DOHH2 (cell line): ENCODE data around the gene MYL12B.

Experiments used
- H3F3A ChIP-seq: fragments of 200-600 bp; sonication (generic), shearing (Covaris generic); 2 replicates; pipeline ENCODE4 v1.6.0; 2016; ENCODE audit warnings: antibody characterized with exemption, mild to moderate bottlenecking; ENCODE audit not compliant: control insufficient read depth, insufficient read depth
- H3K27ac ChIP-seq: fragments of 200-600 bp; sonication (generic); 2 replicates; pipeline ENCODE4 v1.5.1; 2014; ENCODE audit warnings: low read depth, mild to moderate bottlenecking, low read length, moderate library complexity
- H3K27me3 ChIP-seq: fragments of 200-600 bp; sonication (generic); 2 replicates; pipeline ENCODE4 v1.6.1; 2014; ENCODE audit warnings: mild to moderate bottlenecking, low read length, mixed read lengths; ENCODE audit not compliant: control insufficient read depth
- H3K36me3 ChIP-seq: fragments of 200-600 bp; sonication (generic); 2 replicates; pipeline ENCODE4 v1.6.1; 2014; ENCODE audit warnings: mild to moderate bottlenecking, low read length, moderate library complexity, mixed read lengths; ENCODE audit not compliant: control insufficient read depth
- H3K4me1 ChIP-seq: fragments of 200-600 bp; sonication (generic); 2 replicates; pipeline ENCODE4 v1.6.1; 2014; ENCODE audit warnings: mild to moderate bottlenecking, low read length, mixed read lengths; ENCODE audit not compliant: control insufficient read depth
- H3K4me2 ChIP-seq: fragments of 200-600 bp; sonication (generic); 2 replicates; pipeline ENCODE4 v1.6.0; 2014; ENCODE audit warnings: mild to moderate bottlenecking, low read length, moderate library complexity
- H3K4me3 ChIP-seq: fragments of 200-600 bp; sonication (generic); 2 replicates; pipeline ENCODE4 v1.5.1; 2014; ENCODE audit warnings: mild to moderate bottlenecking, low read length, mixed read lengths
- H3K79me2 ChIP-seq: fragments of 200-600 bp; sonication (generic); 2 replicates; pipeline ENCODE4 v1.6.1; 2014; ENCODE audit warnings: mild to moderate bottlenecking, low read length, mixed read lengths; ENCODE audit not compliant: control insufficient read depth
- H3K9me2 ChIP-seq: fragments of 200-600 bp; sonication (generic); replicated peaks from 2 replicates; pipeline ENCODE4 v1.6.1; 2014; ENCODE audit warnings: mild to moderate bottlenecking, low read length, mixed read lengths; ENCODE audit not compliant: control insufficient read depth
- H3K9me3 ChIP-seq: fragments of 200-600 bp; sonication (generic); 2 replicates; pipeline ENCODE4 v1.6.1; 2014; ENCODE audit warnings: antibody characterized with exemption, low read length, mixed read lengths; ENCODE audit not compliant: control insufficient read depth, insufficient read depth
- H4K20me1 ChIP-seq: fragments of 200-600 bp; sonication (generic); 2 replicates; pipeline ENCODE4 v1.6.0; 2014; ENCODE audit warnings: low read depth, mild to moderate bottlenecking, antibody characterized with exemption, low read length, moderate library complexity; ENCODE audit not compliant: control insufficient read depth, insufficient read depth
- CTCF ChIP-seq: fragments of 200-600 bp; sonication (generic); IDR thresholded peaks from one replicate; pipeline ENCODE4 v1.5.1; 2014; ENCODE audit warnings: antibody characterized with exemption, mild to moderate bottlenecking, low read depth, low read length; ENCODE audit not compliant: poor library complexity, severe bottlenecking
- EZH2phosphoT487 ChIP-seq: fragments of 200-600 bp; sonication (generic); IDR thresholded peaks from 2 replicates; pipeline ENCODE4 v1.6.1; 2017; ENCODE audit warnings: borderline replicate concordance, mild to moderate bottlenecking, antibody characterized with exemption, low read length, moderate library complexity, mixed read lengths

Gene MYL12B

GRCh38 chr18:3294435-3295080 is 32.6 kb downstream of the MYL12B start:
- Histone ChIP-seq H3K36me3 (no peaks in the 10 kb centered on the region), H3K4me3 (no peak overlapping the region), H3K27ac (no peak overlapping the region), H3K4me2 (no peak overlapping the region), H3K79me2 (no peaks in the 10 kb centered on the region), H4K20me1 (no peaks in the 10 kb centered on the region), H3K4me1 (peaks cover 3% of the 10 kb centered on the region; the same call in 1 of the 2 replicates), H3K9me2 (no peaks in the 10 kb centered on the region), H3F3A (no peaks in the 10 kb centered on the region), H3K27me3 (peaks cover 9% of the 10 kb centered on the region), H3K9me3 (peaks cover 2% of the 10 kb centered on the region; the same call in 1 of the 2 replicates)
- TF ChIP-seq EZH2phosphoT487 (no peak), CTCF (no peak)

- Histone ChIP-seq H3K9me2 (no peaks in the 10 kb centered on the region), H3K36me3 (no peaks in the 10 kb centered on the region), H3K27ac (no peak overlapping the region), H3K4me3 (peak overlapping the region; percentile 79), H3K79me2 (no peaks in the 10 kb centered on the region), H4K20me1 (no peaks in the 10 kb centered on the region), H3K9me3 (no peaks in the 10 kb centered on the region; the same call in 1 of the 2 replicates), H3F3A (no peaks in the 10 kb centered on the region), H3K4me2 (peak overlapping the region; percentile 63), H3K4me1 (peaks cover 3% of the 10 kb centered on the region; the same call in 1 of the 2 replicates), H3K27me3 (peaks cover 19% of the 10 kb centered on the region)
- peak; percentile 89 for TF ChIP-seq CTCF
- TF ChIP-seq EZH2phosphoT487: no peak
Observed at GRCh38 chr18:3297025-3297984, 35.4 kb downstream of the MYL12B start.

- TF ChIP-seq CTCF: no peak
- no peak for TF ChIP-seq EZH2phosphoT487
- Histone ChIP-seq H3K9me3 (no peaks in the 10 kb centered on the region), H4K20me1 (no peaks in the 10 kb centered on the region), H3K27me3 (peaks cover 10% of the 10 kb centered on the region; the same call in 1 of the 2 replicates), H3F3A (no peaks in the 10 kb centered on the region), H3K79me2 (no peaks in the 10 kb centered on the region), H3K27ac (no peak overlapping the region), H3K9me2 (no peaks in the 10 kb centered on the region), H3K4me1 (no peaks in the 10 kb centered on the region), H3K36me3 (no peaks in the 10 kb centered on the region), H3K4me3 (no peak overlapping the region), H3K4me2 (no peak overlapping the region)
Observed at GRCh38 chr18:3304832-3305231, 42.9 kb downstream of the MYL12B start.
